DOHH2 (cell line): ENCODE measurements around the gene GOLPH3L.
"Not testable (repeated sequence)": the region's sequence is repeated elsewhere in the genome, so short reads cannot be mapped to it uniquely, and the experiment has no call there.

Experiments
- H3F3A ChIP-seq: fragments of 200-600 bp; sonication (generic), shearing (Covaris generic); 2 replicates; pipeline ENCODE4 v1.6.0; 2016; ENCODE audit warnings: antibody characterized with exemption, mild to moderate bottlenecking; ENCODE audit not compliant: control insufficient read depth, insufficient read depth
- H3K27ac ChIP-seq: fragments of 200-600 bp; sonication (generic); 2 replicates; pipeline ENCODE4 v1.5.1; 2014; ENCODE audit warnings: low read depth, mild to moderate bottlenecking, low read length, moderate library complexity
- H3K27me3 ChIP-seq: fragments of 200-600 bp; sonication (generic); 2 replicates; pipeline ENCODE4 v1.6.1; 2014; ENCODE audit warnings: mild to moderate bottlenecking, low read length, mixed read lengths; ENCODE audit not compliant: control insufficient read depth
- H3K36me3 ChIP-seq: fragments of 200-600 bp; sonication (generic); 2 replicates; pipeline ENCODE4 v1.6.1; 2014; ENCODE audit warnings: mild to moderate bottlenecking, low read length, moderate library complexity, mixed read lengths; ENCODE audit not compliant: control insufficient read depth
- H3K4me1 ChIP-seq: fragments of 200-600 bp; sonication (generic); 2 replicates; pipeline ENCODE4 v1.6.1; 2014; ENCODE audit warnings: mild to moderate bottlenecking, low read length, mixed read lengths; ENCODE audit not compliant: control insufficient read depth
- H3K4me2 ChIP-seq: fragments of 200-600 bp; sonication (generic); 2 replicates; pipeline ENCODE4 v1.6.0; 2014; ENCODE audit warnings: mild to moderate bottlenecking, low read length, moderate library complexity
- H3K4me3 ChIP-seq: fragments of 200-600 bp; sonication (generic); 2 replicates; pipeline ENCODE4 v1.5.1; 2014; ENCODE audit warnings: mild to moderate bottlenecking, low read length, mixed read lengths
- H3K79me2 ChIP-seq: fragments of 200-600 bp; sonication (generic); 2 replicates; pipeline ENCODE4 v1.6.1; 2014; ENCODE audit warnings: mild to moderate bottlenecking, low read length, mixed read lengths; ENCODE audit not compliant: control insufficient read depth
- H3K9me2 ChIP-seq: fragments of 200-600 bp; sonication (generic); replicated peaks from 2 replicates; pipeline ENCODE4 v1.6.1; 2014; ENCODE audit warnings: mild to moderate bottlenecking, low read length, mixed read lengths; ENCODE audit not compliant: control insufficient read depth
- H3K9me3 ChIP-seq: fragments of 200-600 bp; sonication (generic); 2 replicates; pipeline ENCODE4 v1.6.1; 2014; ENCODE audit warnings: antibody characterized with exemption, low read length, mixed read lengths; ENCODE audit not compliant: control insufficient read depth, insufficient read depth
- H4K20me1 ChIP-seq: fragments of 200-600 bp; sonication (generic); 2 replicates; pipeline ENCODE4 v1.6.0; 2014; ENCODE audit warnings: low read depth, mild to moderate bottlenecking, antibody characterized with exemption, low read length, moderate library complexity; ENCODE audit not compliant: control insufficient read depth, insufficient read depth
- EZH2phosphoT487 ChIP-seq: fragments of 200-600 bp; sonication (generic); IDR thresholded peaks from 2 replicates; pipeline ENCODE4 v1.6.1; 2017; ENCODE audit warnings: borderline replicate concordance, mild to moderate bottlenecking, antibody characterized with exemption, low read length, moderate library complexity, mixed read lengths
- TF ChIP-seq, protein P1 (sequence below): fragments of 200-600 bp; sonication (generic); IDR thresholded peaks from one replicate; pipeline ENCODE4 v1.5.1; 2014; ENCODE audit warnings: antibody characterized with exemption, mild to moderate bottlenecking, low read depth, low read length; ENCODE audit not compliant: poor library complexity, severe bottlenecking

The GOLPH3L gene

DNA sequence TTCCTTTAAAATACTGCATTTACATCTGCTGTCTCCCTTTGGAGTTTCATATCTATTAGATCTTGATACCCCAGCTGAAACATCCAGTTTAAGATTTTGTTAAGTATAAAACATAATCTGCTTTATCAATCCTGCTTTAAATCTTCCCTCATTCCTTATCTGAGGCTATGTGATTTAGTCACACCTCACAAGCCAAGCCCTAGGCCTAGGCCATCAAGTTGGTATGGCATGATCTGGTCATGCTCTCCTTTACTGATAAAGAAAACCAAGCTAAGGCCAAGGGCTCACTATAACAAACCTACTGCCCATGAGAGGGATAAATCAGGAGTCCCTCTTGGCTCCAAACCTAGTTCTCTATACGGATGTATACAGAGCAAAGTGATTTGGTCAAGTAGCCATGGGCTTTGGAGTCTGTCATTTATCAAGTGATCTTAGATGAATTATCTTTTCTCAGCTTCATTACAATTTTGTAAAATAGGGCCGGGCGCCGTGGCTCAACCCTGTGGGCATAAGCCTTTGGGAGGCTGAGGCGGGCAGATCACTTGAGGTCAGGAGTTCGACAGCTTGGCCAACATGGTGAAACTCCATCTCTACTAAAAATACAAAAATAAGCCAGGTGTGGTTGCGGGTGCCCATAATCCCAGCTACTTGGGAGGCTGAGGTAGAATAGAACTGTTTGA is 90.4 kb downstream of the GOLPH3L start:
- H3K27ac ChIP-seq, result no peak overlapping the region

DNA sequence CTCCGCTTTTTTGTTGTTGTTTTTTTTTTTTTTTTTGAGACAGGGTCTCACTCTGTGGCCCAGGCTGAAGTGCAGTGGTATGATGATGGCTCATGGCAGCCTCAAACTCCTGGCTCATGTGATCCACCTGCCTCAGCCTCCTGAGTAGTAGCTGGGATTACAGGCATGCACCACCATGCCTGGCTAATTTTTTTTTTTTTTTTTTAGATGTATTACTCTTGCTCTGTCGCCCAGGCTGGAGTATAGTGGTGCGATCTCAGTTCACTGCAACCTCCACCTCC is 91.6 kb downstream of the GOLPH3L start:
- not testable (repeated sequence) for H3K27ac ChIP-seq, H3K36me3 ChIP-seq

More for the DNA sequence above, 90.4 kb downstream of the GOLPH3L start:
- Histone ChIP-seq H3K4me1 (peaks cover 5% of the 10 kb centered on the region), H3K9me2 (no peaks in the 10 kb centered on the region), H3F3A (no peaks in the 10 kb centered on the region), H3K9me3 (no peaks in the 10 kb centered on the region), H3K79me2 (no peaks in the 10 kb centered on the region), H3K4me3 (no peak overlapping the region), H3K4me2 (no peak overlapping the region), H4K20me1 (no peaks in the 10 kb centered on the region), H3K36me3 (peaks cover 5% of the 10 kb centered on the region), H3K27me3 (no peaks in the 10 kb centered on the region)
- no peak for TF ChIP-seq EZH2phosphoT487
- TF ChIP-seq, protein P1, sequence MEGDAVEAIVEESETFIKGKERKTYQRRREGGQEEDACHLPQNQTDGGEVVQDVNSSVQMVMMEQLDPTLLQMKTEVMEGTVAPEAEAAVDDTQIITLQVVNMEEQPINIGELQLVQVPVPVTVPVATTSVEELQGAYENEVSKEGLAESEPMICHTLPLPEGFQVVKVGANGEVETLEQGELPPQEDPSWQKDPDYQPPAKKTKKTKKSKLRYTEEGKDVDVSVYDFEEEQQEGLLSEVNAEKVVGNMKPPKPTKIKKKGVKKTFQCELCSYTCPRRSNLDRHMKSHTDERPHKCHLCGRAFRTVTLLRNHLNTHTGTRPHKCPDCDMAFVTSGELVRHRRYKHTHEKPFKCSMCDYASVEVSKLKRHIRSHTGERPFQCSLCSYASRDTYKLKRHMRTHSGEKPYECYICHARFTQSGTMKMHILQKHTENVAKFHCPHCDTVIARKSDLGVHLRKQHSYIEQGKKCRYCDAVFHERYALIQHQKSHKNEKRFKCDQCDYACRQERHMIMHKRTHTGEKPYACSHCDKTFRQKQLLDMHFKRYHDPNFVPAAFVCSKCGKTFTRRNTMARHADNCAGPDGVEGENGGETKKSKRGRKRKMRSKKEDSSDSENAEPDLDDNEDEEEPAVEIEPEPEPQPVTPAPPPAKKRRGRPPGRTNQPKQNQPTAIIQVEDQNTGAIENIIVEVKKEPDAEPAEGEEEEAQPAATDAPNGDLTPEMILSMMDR, result no peak

DNA sequence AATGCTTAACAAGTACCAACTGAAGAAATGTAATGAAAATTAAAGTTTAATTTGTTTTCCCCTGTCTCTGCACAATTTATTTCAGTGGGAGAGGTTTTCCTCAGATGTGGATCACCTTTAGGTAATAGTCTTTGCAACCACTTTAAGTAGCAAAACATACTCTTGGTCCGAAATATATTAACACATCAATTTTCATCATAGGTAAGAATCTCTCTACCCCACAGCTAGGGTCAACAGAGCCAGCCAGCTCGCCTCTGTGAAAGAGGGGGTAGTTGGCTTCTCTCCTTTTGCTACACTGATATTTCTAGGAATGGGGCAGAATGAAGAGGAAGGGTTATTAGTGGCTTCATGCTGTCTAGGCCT is 92.7 kb downstream of the GOLPH3L start:
- no peaks in the 10 kb centered on the region for H3K79me2 ChIP-seq
- H3F3A ChIP-seq, result no peaks in the 10 kb centered on the region

More for the DNA sequence above, 91.6 kb downstream of the GOLPH3L start:
- H3K9me3 ChIP-seq, H3K9me2 ChIP-seq, H3K4me3 ChIP-seq, H4K20me1 ChIP-seq, H3F3A ChIP-seq, H3K27me3 ChIP-seq, H3K79me2 ChIP-seq, H3K4me1 ChIP-seq, H3K4me2 ChIP-seq: not testable (repeated sequence)

DNA sequence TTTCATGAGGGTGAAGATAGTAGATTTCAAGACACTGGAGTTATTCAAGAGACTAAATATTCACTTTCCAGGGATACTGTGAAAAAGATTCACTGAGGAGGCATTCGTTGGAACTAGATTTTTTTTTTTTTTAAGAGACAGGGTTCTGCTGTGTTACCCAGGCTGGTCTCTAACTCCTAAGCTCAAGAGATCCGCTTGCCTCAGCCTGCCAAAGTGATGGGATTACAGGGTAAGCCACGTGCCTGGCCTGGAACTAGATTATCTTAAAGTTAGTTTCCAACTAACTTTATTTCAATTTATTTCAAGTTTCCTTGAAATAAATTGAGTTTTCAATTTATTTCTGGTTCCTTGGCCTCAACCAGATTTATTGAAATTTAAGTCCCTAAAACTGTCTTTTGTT is 93.2 kb downstream of the GOLPH3L start:
- Histone ChIP-seq H4K20me1 (no peaks in the 10 kb centered on the region), H3K4me1 (no peaks in the 10 kb centered on the region), H3K27me3 (no peaks in the 10 kb centered on the region), H3K27ac (no peak overlapping the region), H3F3A (no peaks in the 10 kb centered on the region), H3K79me2 (no peaks in the 10 kb centered on the region), H3K9me3 (no peaks in the 10 kb centered on the region), H3K4me3 (no peak overlapping the region), H3K4me2 (no peak overlapping the region), H3K9me2 (no peaks in the 10 kb centered on the region), H3K36me3 (no peaks in the 10 kb centered on the region)
- TF ChIP-seq, protein P1, result no peak
- no peak for TF ChIP-seq EZH2phosphoT487

More for the DNA sequence above, 92.7 kb downstream of the GOLPH3L start:
- H3K4me3 ChIP-seq, result no peak overlapping the region
- H3K27ac ChIP-seq, result no peak overlapping the region
- H3K36me3 ChIP-seq, result no peaks in the 10 kb centered on the region
- no peak overlapping the region for H3K4me2 ChIP-seq
- H3K4me1 ChIP-seq, result no peaks in the 10 kb centered on the region
- no peaks in the 10 kb centered on the region for H3K9me3 ChIP-seq
- H4K20me1 ChIP-seq, result no peaks in the 10 kb centered on the region
- H3K9me2 ChIP-seq, result no peaks in the 10 kb centered on the region
- TF ChIP-seq EZH2phosphoT487, result no peak
- TF ChIP-seq, protein P1, result no peak
- no peaks in the 10 kb centered on the region for H3K27me3 ChIP-seq

DNA sequence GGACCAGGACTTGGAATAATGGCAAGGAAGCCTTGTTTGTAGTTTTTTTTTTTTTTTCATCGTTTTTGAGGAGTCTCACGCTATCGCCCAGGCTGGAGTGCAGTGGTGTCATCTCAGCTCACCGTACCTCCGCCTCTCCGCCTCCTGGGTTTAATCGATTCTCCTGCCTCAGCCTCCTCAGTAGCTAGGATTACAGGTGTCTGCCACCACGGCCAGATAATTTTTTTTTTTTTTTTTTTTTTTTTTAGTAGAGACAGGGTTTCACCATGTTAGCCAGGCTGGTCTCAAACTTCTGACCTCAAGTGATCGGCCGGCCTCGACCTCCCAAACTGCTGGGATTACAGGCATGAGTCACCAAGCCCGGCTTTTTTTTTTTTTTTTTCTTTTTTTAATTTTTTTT is 94.6 kb downstream of the GOLPH3L start:
- not testable (repeated sequence) for H3F3A ChIP-seq, H3K9me3 ChIP-seq, H3K4me1 ChIP-seq, H3K27me3 ChIP-seq, H3K27ac ChIP-seq, H3K36me3 ChIP-seq, H3K9me2 ChIP-seq, H3K4me2 ChIP-seq, H3K4me3 ChIP-seq, H4K20me1 ChIP-seq, H3K79me2 ChIP-seq
